Thymus (tissue), 11 donors: Measurements from ENCODE around the gene VPS13D. TPM values are rescaled to one million over a fixed set of nuclear protein-coding genes. Genes with fewer than 3 reads are reported as not detected.
A peak's percentile ranks its signal among the peaks of the same experiment; 100 is the strongest.

Experiments
- DNase-seq, 9 donors: peaks; one replicate each; pipeline ENCODE4 v3.0.0-alpha.2; 2013; ENCODE audit warnings: low spot score in 9 of 9, low read depth in 6 of 9, missing footprints in 1 of 9
- H3K27ac ChIP-seq, 2 donors: one replicate each; pipeline ENCODE4 v1.5.1; 2013; ENCODE audit warnings: control low read depth in 1 of 2, low read depth in 1 of 2, low read length in 1 of 2, mild to moderate bottlenecking in 1 of 2, moderate library complexity in 1 of 2
- H3K27me3 ChIP-seq, 2 donors: one replicate each; pipeline ENCODE4 v1.5.1; 2013; ENCODE audit warnings: low read length in 1 of 2; ENCODE audit not compliant: control insufficient read depth in 2 of 2, insufficient read depth in 1 of 2
- H3K36me3 ChIP-seq, 2 donors: one replicate each; pipeline ENCODE4 v1.5.1; 2013; ENCODE audit warnings: low read length in 1 of 2, mild to moderate bottlenecking in 1 of 2, moderate library complexity in 1 of 2; ENCODE audit not compliant: control insufficient read depth in 2 of 2, insufficient read depth in 2 of 2
- H3K4me1 ChIP-seq, 2 donors: one replicate each; pipeline ENCODE4 v1.5.1; 2013; ENCODE audit warnings: low read length in 2 of 2; ENCODE audit not compliant: control insufficient read depth in 2 of 2, insufficient read depth in 2 of 2
- H3K4me3 ChIP-seq, 2 donors: one replicate each; pipeline ENCODE4 v1.5.1; 2013; ENCODE audit warnings: low read length in 2 of 2, control low read depth in 1 of 2, mild to moderate bottlenecking in 1 of 2
- H3K9me3 ChIP-seq, 2 donors: one replicate each; pipeline ENCODE4 v1.5.1; 2013; ENCODE audit warnings: low read length in 1 of 2, mild to moderate bottlenecking in 1 of 2; ENCODE audit not compliant: control insufficient read depth in 2 of 2, insufficient read depth in 1 of 2
- WGBS: extraction: QIAGEN DNeasy Blood & Tissue Kit; methylation state at CpG from one replicate; pipeline ENCODE4 v1.1.7; 2013; 5-methylcytosine and 5-hydroxymethylcytosine counted together
- polyA plus RNA-seq: library from polyadenylated mRNA; stranded (reverse); fragments of 200-250 nt; gene quantifications from one replicate; pipeline ENCODE4 v1.2.3, GENCODE V29; 2013
- total RNA-seq: library from RNA; stranded (reverse); fragments of 120-200 nt; gene quantifications from one replicate; pipeline ENCODE4 v1.2.4, GENCODE V29; 2013
- donor health status: healthy.

The VPS13D gene
- total and polyA plus RNA-seq, 2 donors: 10.2 to 21.7 TPM

GRCh38 chr1:12302798-12303447, 73.1 kb downstream of the VPS13D start:
- Histone ChIP-seq H3K27ac (no peak overlapping the region), H3K9me3 (no peaks in the 10 kb centered on the region), H3K27me3 (no peaks in the 10 kb centered on the region), H3K4me3 (no peak overlapping the region), H3K36me3 (peaks cover 22% of the 10 kb centered on the region in 2 donors), H3K4me1 (no peaks in the 10 kb centered on the region)
- DNase-seq: no peak
- WGBS: 72% methylated on average over 2 of the region's 2 CpGs

DNA sequence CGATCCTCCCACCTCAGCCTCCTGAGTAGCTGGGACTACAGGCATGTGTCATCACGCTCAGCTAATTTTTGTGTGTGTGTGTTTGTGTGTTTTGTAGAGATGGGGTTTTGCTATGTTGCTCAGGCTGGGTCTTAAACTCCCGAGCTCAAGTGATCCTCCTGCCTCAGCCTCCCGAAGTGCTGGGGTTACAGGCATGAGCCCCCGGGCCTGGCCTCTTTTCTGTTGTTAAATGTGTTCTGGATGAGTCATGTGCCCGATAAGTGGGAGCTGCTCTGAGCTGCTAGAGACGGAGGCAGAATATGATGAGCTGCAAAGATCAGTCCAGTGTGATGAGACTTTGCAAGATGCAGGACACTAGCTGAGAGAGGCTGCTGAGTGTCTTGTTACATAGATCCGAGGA, 75.5 kb downstream of the VPS13D start:
- H3K9me3 ChIP-seq: no peaks in the 10 kb centered on the region

DNA sequence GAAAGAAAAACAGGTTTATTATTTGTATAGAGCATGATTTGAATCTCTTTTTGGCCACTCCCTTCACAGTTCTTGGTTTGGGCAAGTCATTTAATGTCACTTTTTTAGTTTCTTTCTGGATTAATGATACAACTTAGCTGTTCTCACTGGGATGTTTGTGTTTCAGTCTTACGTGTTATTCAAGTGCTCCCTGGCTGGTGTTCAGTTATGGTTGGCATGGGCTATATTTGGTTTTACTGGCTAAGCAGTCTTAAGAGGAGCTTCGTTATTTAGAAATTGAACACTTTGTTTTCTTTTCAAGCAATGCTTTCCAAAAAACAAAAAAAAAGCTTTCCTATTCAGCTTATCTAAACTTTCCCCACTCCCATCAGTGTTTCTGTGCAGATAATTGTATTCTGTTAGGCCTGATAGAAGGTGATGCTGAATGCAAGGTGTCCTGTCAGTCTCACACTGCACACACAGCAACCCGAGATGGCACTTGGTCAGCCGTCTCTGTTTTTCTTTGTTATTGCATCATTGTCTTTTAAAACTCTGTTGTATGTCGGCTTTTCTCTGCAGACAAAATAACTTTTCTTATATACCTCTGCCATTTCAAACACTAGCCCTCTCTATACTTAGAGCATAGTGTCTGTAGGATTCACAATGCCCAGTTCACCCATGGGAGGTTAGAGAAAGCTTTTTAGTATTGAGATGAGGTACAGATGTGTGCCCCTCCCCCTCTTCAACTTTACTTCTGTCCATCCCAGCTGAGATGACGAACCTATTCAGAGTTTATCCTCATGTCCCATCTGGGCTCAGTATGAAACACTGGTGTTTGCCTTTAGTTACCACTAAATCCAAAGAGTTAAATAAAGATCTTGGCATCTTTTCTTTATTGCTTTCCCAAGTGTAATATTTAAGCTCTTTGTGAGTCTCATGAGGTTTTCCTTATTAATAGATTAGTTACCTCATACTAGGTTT, 80.2 kb downstream of the VPS13D start:
- Histone ChIP-seq H3K9me3 (no peaks in the 10 kb centered on the region), H3K27ac (no peak overlapping the region), H3K4me3 (no peak overlapping the region), H3K4me1 (no peaks in the 10 kb centered on the region), H3K27me3 (no peaks in the 10 kb centered on the region), H3K36me3 (peaks cover 55 to 56% of the 10 kb centered on the region in 2 donors)
- 96% methylated on average over 6 of the region's 6 CpGs for WGBS
- DNase-seq: no peak

More for the DNA sequence above, 75.5 kb downstream of the VPS13D start:
- H3K4me3 ChIP-seq: no peak overlapping the region
- H3K27me3 ChIP-seq: no peaks in the 10 kb centered on the region
- no peaks in the 10 kb centered on the region for H3K4me1 ChIP-seq
- H3K27ac ChIP-seq: no peak overlapping the region
- 97% methylated on average over 8 of the region's 8 CpGs for WGBS
- DNase-seq: no peak
- H3K36me3 ChIP-seq: peaks cover 32 to 34% of the 10 kb centered on the region in 2 donors

DNA sequence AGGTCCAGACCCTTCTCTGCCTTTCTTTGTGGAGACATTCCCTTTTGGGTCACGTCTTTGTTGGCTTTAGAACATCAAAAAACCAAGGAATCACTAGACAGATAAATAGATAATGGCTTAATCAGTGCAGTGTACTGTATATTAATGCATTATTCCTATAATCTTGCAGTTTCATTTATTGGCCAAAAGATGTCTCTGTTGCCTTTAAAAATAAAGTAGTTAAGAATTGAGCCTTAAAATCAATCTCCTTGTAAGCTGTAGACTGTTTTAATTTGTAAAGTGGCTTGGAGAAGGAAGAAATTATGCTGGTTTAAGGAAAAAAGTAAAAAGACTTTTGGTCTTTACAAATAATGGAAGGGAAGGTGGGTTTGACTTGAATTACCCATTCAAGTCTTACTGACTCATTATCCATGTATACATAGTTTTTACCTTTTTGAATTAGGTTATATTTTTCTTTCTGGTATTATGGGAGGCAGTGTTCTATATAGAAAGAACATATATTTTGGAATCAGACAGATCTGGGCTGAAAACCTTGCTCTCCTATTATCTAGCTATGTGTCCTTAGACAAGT, 84.6 kb downstream of the VPS13D start:
- Histone ChIP-seq H3K9me3 (no peaks in the 10 kb centered on the region), H3K4me1 (peaks cover 0 to 4% of the 10 kb centered on the region in 2 donors), H3K4me3 (no peak overlapping the region), H3K27ac (no peak overlapping the region), H3K27me3 (no peaks in the 10 kb centered on the region), H3K36me3 (peaks cover 41 to 44% of the 10 kb centered on the region in 2 donors)
- DNase-seq: peak in 2 of 9 donors; percentile 11 to 42
- 70% methylated on average over 1 of the region's 1 CpG for WGBS

- H3K27ac ChIP-seq: no peak overlapping the region
- H3K4me1 ChIP-seq: peaks cover 0 to 4% of the 10 kb centered on the region in 2 donors
- H3K9me3 ChIP-seq: no peaks in the 10 kb centered on the region
Measured at GRCh38 chr1:12315146-12315545, 85.3 kb downstream of the VPS13D start.

DNA sequence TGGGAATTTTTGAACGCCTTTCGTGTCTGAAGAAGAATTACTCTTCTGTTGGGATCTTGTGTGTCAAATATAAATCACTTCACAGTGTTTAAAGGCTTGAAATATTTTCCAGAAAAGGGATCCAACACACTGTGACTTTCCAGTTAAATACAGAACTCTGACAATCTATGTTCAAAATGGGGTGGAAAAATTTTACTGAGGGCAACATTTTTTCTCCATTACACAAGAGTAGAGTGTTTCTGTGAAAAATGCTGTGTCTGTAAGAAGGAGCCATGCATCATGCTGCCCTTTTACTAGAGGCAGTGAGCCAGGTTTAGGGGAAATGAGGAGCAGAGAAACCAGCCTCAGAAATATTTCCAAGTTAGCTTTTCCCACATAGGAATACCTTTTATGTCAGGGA, 86.5 kb downstream of the VPS13D start:
- H3K27ac ChIP-seq: no peak overlapping the region

More at GRCh38 chr1:12315146-12315545, 85.3 kb downstream of the VPS13D start:
- no peaks in the 10 kb centered on the region for H3K27me3 ChIP-seq
- WGBS: 94% methylated on average over 2 of the region's 2 CpGs
- peaks cover 41 to 45% of the 10 kb centered on the region in 2 donors for H3K36me3 ChIP-seq
- no peak for DNase-seq
- H3K4me3 ChIP-seq: no peak overlapping the region

GRCh38 chr1:12320486-12320885, 90.7 kb downstream of the VPS13D start:
- H3K4me3 ChIP-seq: no peak overlapping the region

More for the DNA sequence above, 86.5 kb downstream of the VPS13D start:
- Histone ChIP-seq H3K9me3 (no peaks in the 10 kb centered on the region), H3K36me3 (peaks cover 37 to 51% of the 10 kb centered on the region in 2 donors), H3K4me3 (no peak overlapping the region), H3K27me3 (no peaks in the 10 kb centered on the region), H3K4me1 (peaks cover 0 to 4% of the 10 kb centered on the region in 2 donors)
- WGBS: 96% methylated on average over 2 of the region's 2 CpGs
- no peak for DNase-seq

GRCh38 chr1:12324423-12324822, 94.6 kb downstream of the VPS13D start:
- Histone ChIP-seq H3K4me1 (no peaks in the 10 kb centered on the region), H3K9me3 (no peaks in the 10 kb centered on the region), H3K36me3 (peaks cover 16 to 48% of the 10 kb centered on the region in 2 donors), H3K27me3 (no peaks in the 10 kb centered on the region), H3K4me3 (no peak overlapping the region), H3K27ac (no peak overlapping the region)
- no peak for DNase-seq
- 97% methylated on average over 3 of the region's 3 CpGs for WGBS

More at GRCh38 chr1:12320486-12320885, 90.7 kb downstream of the VPS13D start:
- DNase-seq: no peak
- peaks cover 0 to 1% of the 10 kb centered on the region in 2 donors for H3K4me1 ChIP-seq
- 90% methylated on average over 2 of the region's 2 CpGs for WGBS
- H3K27ac ChIP-seq: no peak overlapping the region
- peaks cover 26 to 46% of the 10 kb centered on the region in 2 donors for H3K36me3 ChIP-seq
- H3K27me3 ChIP-seq: no peaks in the 10 kb centered on the region
- no peaks in the 10 kb centered on the region for H3K9me3 ChIP-seq
